Measurements from ENCODE around the gene PTPRK.

PTPRK gene

GRCh38 chr6:128244751-128245405 lies 275.5 kb downstream of the PTPRK start:
- 0 out of 3 replicates have a peak, but pooled peaks have one; percentile 26 for ATAC-seq
- no peak for TF ChIP-seq TSHZ2 (CRISPR knock-in tag; IDR thresholded peaks at IDR 0.05)
- TF ChIP-seq ISL1 (CRISPR knock-in tag; IDR thresholded peaks at IDR 0.05) = no peak
- no peak for TF ChIP-seq CSRNP3 (CRISPR knock-in tag; IDR thresholded peaks at IDR 0.05)
- TF ChIP-seq ZFP30 (CRISPR knock-in tag; IDR thresholded peaks at IDR 0.05) = no peak
- TF ChIP-seq TCF4 (CRISPR knock-in tag; IDR thresholded peaks at IDR 0.05; ENCODE audit: borderline replicate concordance) = no peak
- no peak for TF ChIP-seq PPARA (CRISPR knock-in tag; IDR thresholded peaks at IDR 0.05; ENCODE audit: borderline replicate concordance)
- TF ChIP-seq ZC3H10 (CRISPR knock-in tag; IDR thresholded peaks at IDR 0.05) = no peak
- TF ChIP-seq RARB (CRISPR knock-in tag; IDR thresholded peaks at IDR 0.05) = no peak
- TF ChIP-seq OSR1 (CRISPR knock-in tag; IDR thresholded peaks at IDR 0.05) = no peak
- no peak for TF ChIP-seq ZNF565 (CRISPR knock-in tag; conservative IDR thresholded peaks at IDR 0.05; ENCODE audit: low read depth)
- no peak for TF ChIP-seq TOX (CRISPR knock-in tag; IDR thresholded peaks at IDR 0.05; ENCODE audit: borderline replicate concordance)

- TF ChIP-seq OSR1 (CRISPR knock-in tag; IDR thresholded peaks at IDR 0.05) (no peak), CREB5 (CRISPR knock-in tag; IDR thresholded peaks at IDR 0.05; ENCODE audit: low read depth) (no peak), ZNF8 (CRISPR knock-in tag; IDR thresholded peaks at IDR 0.05) (no peak), ESRRG (CRISPR knock-in tag; IDR thresholded peaks at IDR 0.05) (no peak), CSRNP3 (CRISPR knock-in tag; IDR thresholded peaks at IDR 0.05) (no peak), ZC3H10 (CRISPR knock-in tag; IDR thresholded peaks at IDR 0.05) (no peak), POU6F1 (CRISPR knock-in tag; IDR thresholded peaks at IDR 0.05; ENCODE audit: borderline replicate concordance, low read depth) (no peak), TSHZ2 (CRISPR knock-in tag; IDR thresholded peaks at IDR 0.05) (no peak), RARB (CRISPR knock-in tag; IDR thresholded peaks at IDR 0.05) (no peak), PATZ1 (CRISPR knock-in tag; IDR thresholded peaks at IDR 0.05; ENCODE audit: borderline replicate concordance) (no peak), ZFP30 (CRISPR knock-in tag; IDR thresholded peaks at IDR 0.05) (no peak)
- ATAC-seq = peak; percentile 61
These were observed 277.5 kb downstream of the PTPRK start for GRCh38 chr6:128242765-128243403.

Measured in SK-N-SH treated with all-trans-retinoic acid at 6 μM for 48 hours (cell line).